ENCODE data around the gene CETP. TPM values are rescaled to one million over a fixed set of nuclear protein-coding genes. Genes with fewer than 3 reads are reported as not detected.

Gene CETP
- total RNA-seq, 3 donors from 2014 or later (not counting 1 experiment from before 2014, with no cell fraction given), result 0.14 TPM; not detected in 2

GRCh38 chr16:57021757-57022156, 60.0 kb downstream of the CETP start:
- H3K27ac ChIP-seq (ENCODE audit: low read length), result no peak overlapping the region
- intact Hi-C loops (cut with micrococcal nuclease), result no loop called here
- WGBS (ENCODE audit: insufficient coverage), result 96% methylated on average over 6 of the region's 6 CpGs
- H3K27me3 Mint-ChIP-seq (ENCODE audit: low read depth in 2 of 2), result no peaks in the 10 kb centered on the region
- peak overlapping the region; percentile 74 to 76 for H3K27ac Mint-ChIP-seq
- H3K27me3 ChIP-seq (ENCODE audit: control insufficient read depth, insufficient read depth, low read length), result no peaks in the 10 kb centered on the region
- TF ChIP-seq CTCF (IDR thresholded peaks at IDR 0.05), result no peak
- peaks cover 33% of the 10 kb centered on the region for H3K36me3 Mint-ChIP-seq
- H3K36me3 ChIP-seq (ENCODE audit: control insufficient read depth, insufficient read depth, low read length), result peaks cover 82% of the 10 kb centered on the region
- peaks cover 38 to 55% of the 10 kb centered on the region in 2 donors for H3K4me1 Mint-ChIP-seq
- no peaks in the 10 kb centered on the region for H3K9me3 Mint-ChIP-seq
- peaks cover 58% of the 10 kb centered on the region for H3K4me1 ChIP-seq (ENCODE audit: control insufficient read depth, insufficient read depth, low read length)
- DNase-seq (no peak), ATAC-seq (no peak)
- no peaks in the 10 kb centered on the region for H3K9me3 ChIP-seq (ENCODE audit: control insufficient read depth, insufficient read depth, low read length)
- no peak overlapping the region for H3K4me3 Mint-ChIP-seq
- no peak overlapping the region for H3K4me3 ChIP-seq (ENCODE audit: low read length)

GRCh38 chr16:57022445-57022844, 60.7 kb downstream of the CETP start:
- Mint-ChIP-seq H3K9me3 (no peaks in the 10 kb centered on the region), H3K36me3 (peaks cover 27% of the 10 kb centered on the region), H3K4me1 (peaks cover 31 to 56% of the 10 kb centered on the region in 2 donors), H3K27me3 (ENCODE audit: low read depth in 2 of 2) (no peaks in the 10 kb centered on the region), H3K27ac (peak overlapping the region; percentile 74 to 76), H3K4me3 (peak overlapping the region; percentile 35)
- H3K4me3 ChIP-seq (ENCODE audit: low read length), result no peak overlapping the region
- WGBS (ENCODE audit: insufficient coverage), result 50% methylated on average over 7 of the region's 7 CpGs
- H3K27me3 ChIP-seq (ENCODE audit: control insufficient read depth, insufficient read depth, low read length), result no peaks in the 10 kb centered on the region
- ATAC-seq, result peak in 2 of 3 donors; percentile 46 to 52
- DNase-seq, result peak in 1 of 2 donors; percentile 68
- intact Hi-C loops (cut with micrococcal nuclease), result no loop called here
- H3K27ac ChIP-seq (ENCODE audit: low read length), result peak overlapping the region; percentile 49
- peaks cover 82% of the 10 kb centered on the region for H3K36me3 ChIP-seq (ENCODE audit: control insufficient read depth, insufficient read depth, low read length)
- no peak for TF ChIP-seq CTCF (IDR thresholded peaks at IDR 0.05)
- H3K9me3 ChIP-seq (ENCODE audit: control insufficient read depth, insufficient read depth, low read length), result no peaks in the 10 kb centered on the region
- H3K4me1 ChIP-seq (ENCODE audit: control insufficient read depth, insufficient read depth, low read length), result peaks cover 57% of the 10 kb centered on the region

GRCh38 chr16:57023541-57024249, 61.9 kb downstream of the CETP start:
- no peak for TF ChIP-seq CTCF (IDR thresholded peaks at IDR 0.05)
- H3K9me3 Mint-ChIP-seq, result no peaks in the 10 kb centered on the region
- H3K36me3 Mint-ChIP-seq, result peaks cover 24% of the 10 kb centered on the region
- Histone ChIP-seq H3K9me3 (ENCODE audit: control insufficient read depth, insufficient read depth, low read length) (no peaks in the 10 kb centered on the region), H3K36me3 (ENCODE audit: control insufficient read depth, insufficient read depth, low read length) (peaks cover 77% of the 10 kb centered on the region), H3K4me1 (ENCODE audit: control insufficient read depth, insufficient read depth, low read length) (peaks cover 70% of the 10 kb centered on the region), H3K4me3 (ENCODE audit: low read length) (no peak overlapping the region), H3K27me3 (ENCODE audit: control insufficient read depth, insufficient read depth, low read length) (no peaks in the 10 kb centered on the region), H3K27ac (ENCODE audit: low read length) (peak overlapping the region; percentile 62)
- intact Hi-C loops (cut with micrococcal nuclease), result no loop called here
- peak overlapping the region; percentile 41 for H3K4me3 Mint-ChIP-seq
- DNase-seq (peak in 1 of 2 donors; percentile 94), ATAC-seq (peak; percentile 66 to 85 (median 72))
- WGBS (ENCODE audit: insufficient coverage), result 56% methylated on average over 8 of the region's 8 CpGs
- peaks cover 28 to 55% of the 10 kb centered on the region in 2 donors for H3K4me1 Mint-ChIP-seq
- no peaks in the 10 kb centered on the region for H3K27me3 Mint-ChIP-seq (ENCODE audit: low read depth in 2 of 2)
- peak overlapping the region; percentile 74 for H3K27ac Mint-ChIP-seq
